CD4-positive, alpha-beta memory T cell (primary cell): ENCODE data around the gene TINCR. TPM values are rescaled to one million over a fixed set of nuclear protein-coding genes. Genes with fewer than 3 reads are reported as not detected.

ENCODE experiments used
- CTCF ChIA-PET: fragments of 350-600 bp; sonication (Branson Sonifier 250); formaldehyde crosslinking; loops from one replicate; lab custom pipeline; 2021; ENCODE audit warnings: inconsistent platforms; ENCODE audit not compliant: partially characterized antibody; lab: Charles Lee
- POLR2A ChIA-PET: fragments of 350-600 bp; sonication (Branson Sonifier 250); formaldehyde crosslinking; loops from one replicate; lab custom pipeline; 2021; ENCODE audit not compliant: partially characterized antibody; lab: Charles Lee
- DNase-seq, 5 donors: peaks; one replicate each; pipeline versions ENCODE4 v3.0.0 to v3.0.0-alpha.2; 2020 to 2022; ENCODE audit warnings: mixed read lengths in 1 of 5
- H3K27ac ChIP-seq: one replicate; pipeline ENCODE4 v1.7.0; 2013; ENCODE audit warnings: low read depth, low read length
- H3K27me3 ChIP-seq: 2 replicates; pipeline ENCODE4 v1.7.0; 2013; ENCODE audit warnings: mild to moderate bottlenecking, low read length, moderate library complexity; ENCODE audit not compliant: insufficient read depth
- H3K36me3 ChIP-seq: 2 replicates; pipeline ENCODE4 v1.7.0; 2013; ENCODE audit warnings: mild to moderate bottlenecking, low read length, moderate library complexity; ENCODE audit not compliant: insufficient read depth
- H3K4me1 ChIP-seq: 2 replicates; pipeline ENCODE4 v1.7.0; 2013; ENCODE audit warnings: mild to moderate bottlenecking, low read length, moderate library complexity; ENCODE audit not compliant: insufficient read depth
- H3K4me3 ChIP-seq, 2 donors: one replicate each; pipeline ENCODE4 v1.7.0; 2013; ENCODE audit warnings: low read length in 2 of 2, mild to moderate bottlenecking in 1 of 2
- H3K9me3 ChIP-seq, 2 donors: one replicate each; pipeline ENCODE4 v1.7.0; 2013; ENCODE audit warnings: low read length in 2 of 2, control low read depth in 1 of 2; ENCODE audit not compliant: control insufficient read depth in 1 of 2
- H3K27ac Mint-ChIP-seq, 7 donors: one replicate each; pipeline ENCODE4 v1.8.0; 2020 to 2021; ENCODE audit warnings: mixed read lengths in 7 of 7, mild to moderate bottlenecking in 6 of 7, inconsistent platforms in 3 of 7, moderate library complexity in 3 of 7
- H3K27me3 Mint-ChIP-seq, 2 donors: one replicate each; pipeline ENCODE4 v1.8.0; 2020 to 2021; ENCODE audit warnings: mixed read lengths in 2 of 2
- H3K36me3 Mint-ChIP-seq, 2 donors: one replicate each; pipeline ENCODE4 v1.8.0; 2020 to 2021; ENCODE audit warnings: mixed read lengths in 2 of 2, inconsistent platforms in 1 of 2, mild to moderate bottlenecking in 1 of 2
- H3K4me1 Mint-ChIP-seq, 4 donors: one replicate each; pipeline ENCODE4 v1.8.0; 2020 to 2021; ENCODE audit warnings: mixed read lengths in 4 of 4, mild to moderate bottlenecking in 1 of 4
- H3K4me3 Mint-ChIP-seq, 8 donors: one replicate each; pipeline ENCODE4 v1.8.0; 2020 to 2021; ENCODE audit warnings: mixed read lengths in 8 of 8, mild to moderate bottlenecking in 7 of 8, moderate library complexity in 6 of 8, inconsistent platforms in 3 of 8
- H3K9me3 Mint-ChIP-seq, 8 donors: one replicate each; pipeline ENCODE4 v1.8.0; 2020 to 2021; ENCODE audit warnings: mixed read lengths in 8 of 8, mild to moderate bottlenecking in 5 of 8, inconsistent platforms in 3 of 8, moderate library complexity in 1 of 8
- intact Hi-C: fragments of 100-400 bp; cut with micrococcal nuclease; formaldehyde crosslinking; loops from one replicate; pipeline ENCODE4 v1.15.1; 2023
- polyA plus RNA-seq, 2 donors: library from polyadenylated mRNA; unstranded; fragments of 300-500 nt; fragmentation: Illumina TruSeq; gene quantifications; one replicate each; pipeline ENCODE4 v1.2.3, GENCODE V29; 2021
- total RNA-seq, 2 experiments: library from RNA; stranded (reverse); gene quantifications; one replicate each; pipeline ENCODE4 v1.2.3, GENCODE V29; 2021

TINCR gene
- total and polyA plus RNA-seq, 4 experiments from 2014 or later = 0.20 to 1.4 (median 1.4) TPM; not detected in 1

DNA sequence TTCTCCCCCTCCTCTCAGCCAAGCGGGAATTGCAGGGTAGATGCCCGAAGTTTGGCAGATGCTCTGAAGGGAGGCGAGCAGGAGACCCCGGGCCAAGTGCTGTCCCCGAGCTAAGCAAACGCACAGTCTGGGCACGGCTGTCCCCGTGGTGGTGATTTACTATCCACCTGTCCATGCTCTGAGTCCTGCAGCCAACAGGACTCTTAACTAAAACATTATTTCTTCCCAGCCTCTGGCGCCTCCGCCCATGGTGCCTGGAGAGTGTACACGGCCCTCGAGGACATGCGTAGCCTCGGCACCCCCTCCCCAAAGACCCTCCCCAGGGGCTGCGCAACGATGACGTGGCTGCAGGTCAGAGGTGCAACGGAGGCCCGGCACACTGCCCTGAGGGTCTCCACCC is 7.6 kb downstream of the TINCR start:
- Histone ChIP-seq H3K9me3 (peaks cover 0 to 8% of the 10 kb centered on the region in 2 donors), H3K27ac (no peak overlapping the region), H3K4me3 (no peak overlapping the region), H3K36me3 (no peaks in the 10 kb centered on the region), H3K4me1 (no peaks in the 10 kb centered on the region), H3K27me3 (no peaks in the 10 kb centered on the region)
- Mint-ChIP-seq H3K4me3 (no peak overlapping the region), H3K27ac (no peak overlapping the region), H3K36me3 (peaks cover 5 to 7% of the 10 kb centered on the region in 2 donors), H3K4me1 (no peaks in the 10 kb centered on the region), H3K9me3 (peaks cover 0 to 21% (median 14%) of the 10 kb centered on the region in 8 donors), H3K27me3 (peaks cover 8 to 26% of the 10 kb centered on the region in 2 donors)
- ChIA-PET POLR2A (no interaction called here), CTCF (no interaction called here)
- intact Hi-C loops = no loop called here
- DNase-seq = no peak

DNA sequence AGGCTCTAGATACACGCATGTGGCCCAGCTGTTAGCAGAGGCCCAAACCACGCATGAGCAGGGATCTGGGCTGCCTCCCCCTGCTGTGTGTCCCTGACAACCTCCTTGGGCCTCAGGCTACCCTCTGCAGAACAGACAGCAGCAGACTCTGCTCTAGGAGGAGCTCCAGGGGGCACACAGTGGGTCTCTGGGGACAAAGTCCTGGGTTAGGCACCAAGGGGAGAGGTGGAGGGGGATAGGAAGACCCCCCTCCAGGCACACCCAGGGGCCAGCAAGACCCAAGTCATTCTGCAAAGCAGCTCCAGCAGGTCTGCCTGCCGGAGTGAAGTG is 8.0 kb downstream of the TINCR start:
- H3K36me3 ChIP-seq = no peaks in the 10 kb centered on the region
- Mint-ChIP-seq H3K4me3 (no peak overlapping the region), H3K9me3 (peaks cover 0 to 21% (median 13%) of the 10 kb centered on the region in 8 donors), H3K27ac (no peak overlapping the region), H3K4me1 (no peaks in the 10 kb centered on the region), H3K27me3 (peaks cover 7 to 24% of the 10 kb centered on the region in 2 donors), H3K36me3 (peaks cover 5 to 7% of the 10 kb centered on the region in 2 donors)
- no peaks in the 10 kb centered on the region for H3K4me1 ChIP-seq
- CTCF ChIA-PET = no interaction called here
- H3K27me3 ChIP-seq = no peaks in the 10 kb centered on the region
- DNase-seq = no peak
- intact Hi-C loops = no loop called here
- no peak overlapping the region for H3K27ac ChIP-seq
- POLR2A ChIA-PET = no interaction called here
- H3K4me3 ChIP-seq = no peak overlapping the region
- H3K9me3 ChIP-seq = peaks cover 0 to 8% of the 10 kb centered on the region in 2 donors

DNA sequence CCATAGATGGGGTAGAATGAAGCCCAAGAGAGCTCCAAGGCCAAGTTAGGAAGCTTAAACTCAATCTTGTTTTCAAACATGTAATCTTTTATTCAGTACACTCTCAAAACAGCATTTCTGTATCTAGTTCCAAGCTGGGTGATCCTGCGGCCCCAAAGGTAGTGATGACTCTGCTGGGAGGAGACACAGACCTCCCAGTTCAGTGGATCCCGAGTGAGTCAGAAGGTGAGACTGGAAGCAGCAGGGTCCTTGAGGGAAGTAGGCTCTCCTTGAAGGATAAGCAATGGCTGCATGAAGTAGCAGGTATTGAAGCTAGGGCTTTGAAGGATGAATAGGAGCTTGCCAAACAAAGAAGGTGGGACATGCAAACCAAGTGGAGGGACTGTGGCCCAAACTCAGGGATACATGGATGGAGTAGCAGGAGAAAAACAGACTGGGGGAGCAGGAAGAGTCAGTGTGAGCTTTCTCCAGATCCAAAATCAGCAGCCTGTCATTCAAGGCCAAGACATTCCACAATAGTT is 9.6 kb downstream of the TINCR start:
- H3K36me3 Mint-ChIP-seq = peaks cover 5 to 7% of the 10 kb centered on the region in 2 donors
- H3K4me1 Mint-ChIP-seq = no peaks in the 10 kb centered on the region
- H3K27me3 Mint-ChIP-seq = peaks cover 7 to 21% of the 10 kb centered on the region in 2 donors

DNA sequence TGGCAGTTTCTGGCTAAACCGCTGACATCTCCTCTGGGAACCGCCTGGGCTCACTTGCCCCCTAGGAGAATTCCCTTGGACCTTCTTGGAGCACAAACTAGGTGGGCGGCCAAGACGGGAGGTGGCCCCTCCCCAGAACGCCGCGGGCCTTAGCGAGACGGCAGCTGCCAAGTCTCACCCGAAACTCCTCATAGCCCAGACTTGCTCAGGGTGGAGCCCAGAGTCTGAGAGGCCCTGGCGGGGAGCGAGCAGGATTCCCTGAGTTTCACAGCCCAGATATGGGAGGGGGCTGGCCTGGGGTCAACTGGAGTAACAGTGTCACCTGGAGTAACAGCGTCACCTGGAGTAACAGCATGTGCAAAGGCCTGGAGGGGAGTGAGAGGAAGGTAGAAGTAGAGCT is 10.1 kb downstream of the TINCR start:
- H3K9me3 Mint-ChIP-seq = peaks cover 0 to 19% (median 13%) of the 10 kb centered on the region in 8 donors
- no peak overlapping the region for H3K4me3 Mint-ChIP-seq
- CTCF ChIA-PET = no interaction called here
- H3K4me1 ChIP-seq = no peaks in the 10 kb centered on the region
- no peak overlapping the region for H3K27ac ChIP-seq
- intact Hi-C loops = no loop called here
- no peaks in the 10 kb centered on the region for H3K27me3 ChIP-seq
- H3K36me3 ChIP-seq = no peaks in the 10 kb centered on the region
- H3K27me3 Mint-ChIP-seq = peaks cover 7 to 20% of the 10 kb centered on the region in 2 donors
- H3K36me3 Mint-ChIP-seq = peaks cover 5 to 7% of the 10 kb centered on the region in 2 donors
- peaks cover 0 to 8% of the 10 kb centered on the region in 2 donors for H3K9me3 ChIP-seq
- H3K27ac Mint-ChIP-seq = peak overlapping the region in 1 of 7 donors; percentile 3
- H3K4me1 Mint-ChIP-seq = no peaks in the 10 kb centered on the region
- POLR2A ChIA-PET = no interaction called here
- no peak overlapping the region for H3K4me3 ChIP-seq
- no peak for DNase-seq

More for the DNA sequence above, 9.6 kb downstream of the TINCR start:
- no peaks in the 10 kb centered on the region for H3K36me3 ChIP-seq
- no peaks in the 10 kb centered on the region for H3K27me3 ChIP-seq
- H3K27ac ChIP-seq = no peak overlapping the region
- peaks cover 0 to 19% (median 13%) of the 10 kb centered on the region in 8 donors for H3K9me3 Mint-ChIP-seq
- POLR2A ChIA-PET = no interaction called here
- no peaks in the 10 kb centered on the region for H3K4me1 ChIP-seq
- peaks cover 0 to 8% of the 10 kb centered on the region in 2 donors for H3K9me3 ChIP-seq
- H3K27ac Mint-ChIP-seq = peak overlapping the region in 1 of 7 donors; percentile 2
- DNase-seq = no peak
- CTCF ChIA-PET = no interaction called here
- intact Hi-C loops = no loop called here
- no peak overlapping the region for H3K4me3 Mint-ChIP-seq
- no peak overlapping the region for H3K4me3 ChIP-seq

DNA sequence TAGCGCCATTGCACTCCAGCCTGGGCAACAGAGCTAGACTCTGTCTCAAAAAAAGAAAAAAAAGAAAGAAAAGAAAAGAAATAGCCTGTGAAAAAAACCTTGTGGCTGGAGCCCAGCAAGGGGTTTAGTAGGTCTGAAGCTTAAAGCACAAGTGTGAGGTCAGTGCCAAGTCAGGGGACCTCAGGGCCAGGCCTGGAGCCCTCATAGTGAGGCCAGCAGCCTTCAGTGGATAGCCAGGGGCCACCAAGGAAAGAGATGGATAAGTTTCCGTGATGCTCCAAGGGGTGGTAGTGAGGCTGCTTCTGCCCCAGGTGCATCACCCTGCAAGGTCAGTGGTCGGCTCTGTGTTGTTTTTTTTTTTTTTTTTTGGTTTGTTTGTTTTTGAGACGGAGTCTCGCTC is 12.9 kb downstream of the TINCR start:
- POLR2A ChIA-PET = no interaction called here
- no peak overlapping the region for H3K27ac ChIP-seq
- H3K4me1 ChIP-seq = no peaks in the 10 kb centered on the region
- peaks cover 0 to 5% (median 0%) of the 10 kb centered on the region in 8 donors for H3K9me3 Mint-ChIP-seq
- peaks cover 13 to 20% of the 10 kb centered on the region in 2 donors for H3K27me3 Mint-ChIP-seq
- intact Hi-C loops = no loop called here
- CTCF ChIA-PET = no interaction called here
- H3K36me3 Mint-ChIP-seq = no peaks in the 10 kb centered on the region
- no peak overlapping the region for H3K4me3 ChIP-seq
- no peaks in the 10 kb centered on the region for H3K27me3 ChIP-seq
- H3K27ac Mint-ChIP-seq = no peak overlapping the region
- no peaks in the 10 kb centered on the region for H3K9me3 ChIP-seq
- H3K4me3 Mint-ChIP-seq = no peak overlapping the region
- no peak for DNase-seq
- H3K36me3 ChIP-seq = no peaks in the 10 kb centered on the region
- H3K4me1 Mint-ChIP-seq = no peaks in the 10 kb centered on the region

DNA sequence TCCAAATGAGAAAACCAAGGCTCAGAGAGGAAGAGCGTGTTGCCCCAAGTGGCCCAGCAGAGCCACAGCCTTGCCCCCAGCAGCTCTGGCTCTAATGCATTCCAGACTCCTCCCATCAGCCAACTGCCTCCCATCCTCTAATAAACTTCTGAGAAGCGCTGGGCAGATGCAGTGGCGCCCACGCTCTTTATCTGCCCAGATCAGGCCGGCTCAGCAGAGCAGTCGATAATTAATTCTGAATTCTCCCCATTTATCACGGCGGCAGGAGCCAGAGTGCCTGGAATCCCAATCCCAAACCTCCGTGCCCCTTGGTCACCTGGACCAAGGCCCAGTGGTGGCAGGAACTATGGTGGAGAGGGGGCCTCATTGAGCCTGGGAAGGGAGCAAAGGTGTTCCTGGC is 13.9 kb downstream of the TINCR start:
- H3K36me3 ChIP-seq = no peaks in the 10 kb centered on the region
- POLR2A ChIA-PET = no interaction called here
- no peaks in the 10 kb centered on the region for H3K4me1 Mint-ChIP-seq
- no peaks in the 10 kb centered on the region for H3K27me3 ChIP-seq
- CTCF ChIA-PET = no interaction called here
- no peak for DNase-seq
- no peaks in the 10 kb centered on the region for H3K9me3 ChIP-seq
- no peaks in the 10 kb centered on the region for H3K4me1 ChIP-seq
- no peaks in the 10 kb centered on the region for H3K36me3 Mint-ChIP-seq
- peaks cover 18 to 25% of the 10 kb centered on the region in 2 donors for H3K27me3 Mint-ChIP-seq
- H3K4me3 Mint-ChIP-seq = no peak overlapping the region
- intact Hi-C loops = no loop called here
- peaks cover 0 to 5% (median 0%) of the 10 kb centered on the region in 8 donors for H3K9me3 Mint-ChIP-seq
- H3K27ac ChIP-seq = no peak overlapping the region
- no peak overlapping the region for H3K27ac Mint-ChIP-seq
- H3K4me3 ChIP-seq = no peak overlapping the region

DNA sequence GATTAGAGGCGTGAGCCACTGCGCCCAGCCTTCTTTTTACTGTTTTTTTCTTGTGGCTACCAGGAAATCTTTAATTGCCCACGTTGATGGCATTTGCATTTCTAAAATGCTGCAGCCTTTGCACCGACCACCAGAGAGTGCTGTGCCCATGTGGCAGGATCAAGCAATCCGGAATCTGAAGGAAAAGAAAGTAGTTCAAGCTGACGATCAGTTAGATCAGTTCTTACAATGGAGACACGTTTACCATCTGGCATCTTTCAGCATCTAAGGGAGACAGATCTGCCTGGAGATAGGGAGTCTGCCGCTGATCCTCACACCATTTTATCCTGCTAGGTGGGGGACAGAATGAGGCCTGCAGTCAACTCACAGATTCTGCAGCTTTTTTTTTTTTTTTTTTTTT is 19.9 kb downstream of the TINCR start:
- Histone ChIP-seq H3K27me3 (no peaks in the 10 kb centered on the region), H3K27ac (no peak overlapping the region), H3K4me1 (no peaks in the 10 kb centered on the region), H3K9me3 (no peaks in the 10 kb centered on the region), H3K36me3 (no peaks in the 10 kb centered on the region), H3K4me3 (no peak overlapping the region)
- Mint-ChIP-seq H3K4me1 (peaks cover 0 to 3% (median 1%) of the 10 kb centered on the region in 4 donors), H3K27ac (peak overlapping the region in 1 of 7 donors; percentile 15), H3K36me3 (no peaks in the 10 kb centered on the region), H3K27me3 (peaks cover 14 to 15% of the 10 kb centered on the region in 2 donors), H3K4me3 (peak overlapping the region in 3 of 8 donors; percentile 4 to 47 (median 19)), H3K9me3 (no peaks in the 10 kb centered on the region)
- intact Hi-C loops = no loop called here
- CTCF ChIA-PET = no interaction called here
- DNase-seq = peak in 1 of 5 donors; percentile 5
- POLR2A ChIA-PET = no interaction called here
